ENCODE measurements around the gene TUBGCP4. TPM values are rescaled to one million over a fixed set of nuclear protein-coding genes. Genes with fewer than 3 reads are reported as not detected.

Gene TUBGCP4, protein sequence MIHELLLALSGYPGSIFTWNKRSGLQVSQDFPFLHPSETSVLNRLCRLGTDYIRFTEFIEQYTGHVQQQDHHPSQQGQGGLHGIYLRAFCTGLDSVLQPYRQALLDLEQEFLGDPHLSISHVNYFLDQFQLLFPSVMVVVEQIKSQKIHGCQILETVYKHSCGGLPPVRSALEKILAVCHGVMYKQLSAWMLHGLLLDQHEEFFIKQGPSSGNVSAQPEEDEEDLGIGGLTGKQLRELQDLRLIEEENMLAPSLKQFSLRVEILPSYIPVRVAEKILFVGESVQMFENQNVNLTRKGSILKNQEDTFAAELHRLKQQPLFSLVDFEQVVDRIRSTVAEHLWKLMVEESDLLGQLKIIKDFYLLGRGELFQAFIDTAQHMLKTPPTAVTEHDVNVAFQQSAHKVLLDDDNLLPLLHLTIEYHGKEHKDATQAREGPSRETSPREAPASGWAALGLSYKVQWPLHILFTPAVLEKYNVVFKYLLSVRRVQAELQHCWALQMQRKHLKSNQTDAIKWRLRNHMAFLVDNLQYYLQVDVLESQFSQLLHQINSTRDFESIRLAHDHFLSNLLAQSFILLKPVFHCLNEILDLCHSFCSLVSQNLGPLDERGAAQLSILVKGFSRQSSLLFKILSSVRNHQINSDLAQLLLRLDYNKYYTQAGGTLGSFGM
- total RNA-seq, result 14.3 TPM
- polyA plus RNA-seq, result 9.7 TPM

DNA sequence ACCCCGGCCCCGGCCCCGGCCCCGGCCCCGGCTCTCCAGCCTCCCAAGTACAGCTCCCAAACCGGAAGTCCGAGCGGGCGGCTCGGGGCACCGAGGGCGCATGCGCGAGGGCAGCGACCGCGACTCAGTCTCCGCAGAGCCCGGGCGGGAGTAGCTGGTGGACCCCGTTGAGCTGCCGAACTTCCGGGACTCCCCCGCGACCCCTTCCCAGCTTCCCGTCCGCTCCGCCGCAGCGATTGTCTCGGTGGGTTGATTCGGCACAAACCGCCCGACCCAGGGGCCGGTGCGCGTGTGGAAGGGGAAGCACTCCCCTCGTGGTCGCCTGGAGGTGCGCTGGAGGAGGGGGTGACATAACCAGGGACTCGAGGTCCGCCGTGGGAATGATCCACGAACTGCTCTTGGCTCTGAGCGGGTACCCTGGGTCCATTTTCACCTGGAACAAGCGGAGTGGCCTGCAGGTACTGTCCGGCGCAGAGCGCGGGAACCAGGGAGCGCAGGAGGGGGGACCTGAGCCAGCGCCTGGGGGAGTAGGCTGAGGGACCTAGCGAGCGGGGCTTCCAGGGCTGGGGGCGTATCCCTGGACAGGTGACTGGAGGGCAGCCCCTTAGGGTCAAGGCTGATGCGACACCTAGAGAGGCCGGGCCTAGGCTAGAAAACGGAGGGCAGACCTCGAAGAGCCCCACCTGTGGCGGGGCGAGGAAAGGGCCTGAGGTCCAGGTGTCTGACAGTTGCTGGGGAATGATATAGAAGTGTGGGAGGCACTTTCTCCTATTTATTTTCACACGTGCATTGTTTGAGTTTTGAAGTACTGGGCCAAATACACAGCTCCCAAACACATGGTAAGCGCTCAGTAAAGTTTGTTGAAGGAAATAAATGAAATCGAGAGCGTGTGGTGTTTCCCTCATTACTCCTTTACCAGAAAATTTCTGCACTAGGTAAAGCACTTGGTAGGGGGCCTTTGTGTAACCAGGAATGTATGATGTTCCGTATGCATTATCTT, at the start of gene TUBGCP4, which contains the start of gene ZSCAN29:
Gene TUBGCP4 (plus strand): TSS at position 127 of the 1,000 bp plus-strand sequence. CDS start 254 bp downstream, at position 381.
Gene ZSCAN29 (minus strand): TSS at position 69 of the 1,000 bp plus-strand sequence. CDS start 1,130 bp downstream, outside the sequence.
- Histone ChIP-seq H3K4me3 (ENCODE audit: low read depth, low read length) (peak within 1 kb of the TSS; percentile 96), H3K36me3 (ENCODE audit: insufficient read depth) (no peaks in the 10 kb centered on the region), H3K27ac (ENCODE audit: low read depth) (no peak within 1 kb of the TSS), H3K4me1 (ENCODE audit: insufficient read depth) (no peaks in the 10 kb centered on the region)
- DNase-seq (ENCODE audit: extremely low spot score), result peak; percentile 33
- 3% methylated on average over 66 of the region's 66 CpGs for WGBS

DNA sequence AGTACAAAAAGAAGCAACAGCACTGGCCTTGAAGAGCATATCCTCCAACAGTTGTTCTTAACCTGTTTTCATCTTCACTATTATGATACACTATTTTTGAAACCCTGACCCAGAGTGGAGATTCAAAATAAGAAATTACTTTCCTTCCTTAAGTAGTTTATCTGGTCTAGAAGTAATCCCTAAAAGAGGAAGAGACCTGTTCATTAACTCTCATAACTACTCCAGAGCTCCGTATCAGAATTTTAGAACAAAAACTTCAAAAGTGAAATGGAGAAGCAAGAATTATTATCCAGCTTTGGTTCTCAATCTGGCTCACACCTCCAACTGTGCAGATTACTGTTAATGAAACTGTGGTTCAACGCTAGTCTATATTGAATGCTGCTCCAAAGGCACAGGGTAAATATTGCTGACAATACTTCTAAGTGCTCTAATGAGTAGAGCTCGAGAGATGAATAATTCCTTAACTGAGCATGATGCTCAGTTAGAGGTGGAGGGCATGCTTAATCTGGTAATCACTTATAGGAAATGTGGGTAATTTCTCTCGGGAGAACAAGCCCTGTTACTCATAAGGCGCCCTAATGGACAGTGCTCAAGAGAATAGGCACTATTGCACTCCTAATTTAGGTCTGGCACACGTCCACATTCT, 45.7 kb upstream of the TUBGCP4 start:
- Histone ChIP-seq H3K27ac (ENCODE audit: low read depth) (no peak overlapping the region), H3K4me3 (ENCODE audit: low read depth, low read length) (no peak overlapping the region), H3K36me3 (ENCODE audit: insufficient read depth) (no peaks in the 10 kb centered on the region), H3K4me1 (ENCODE audit: insufficient read depth) (no peaks in the 10 kb centered on the region)
- DNase-seq (ENCODE audit: extremely low spot score), result no peak
- WGBS, result 74% methylated on average over 6 of the region's 6 CpGs

DNA sequence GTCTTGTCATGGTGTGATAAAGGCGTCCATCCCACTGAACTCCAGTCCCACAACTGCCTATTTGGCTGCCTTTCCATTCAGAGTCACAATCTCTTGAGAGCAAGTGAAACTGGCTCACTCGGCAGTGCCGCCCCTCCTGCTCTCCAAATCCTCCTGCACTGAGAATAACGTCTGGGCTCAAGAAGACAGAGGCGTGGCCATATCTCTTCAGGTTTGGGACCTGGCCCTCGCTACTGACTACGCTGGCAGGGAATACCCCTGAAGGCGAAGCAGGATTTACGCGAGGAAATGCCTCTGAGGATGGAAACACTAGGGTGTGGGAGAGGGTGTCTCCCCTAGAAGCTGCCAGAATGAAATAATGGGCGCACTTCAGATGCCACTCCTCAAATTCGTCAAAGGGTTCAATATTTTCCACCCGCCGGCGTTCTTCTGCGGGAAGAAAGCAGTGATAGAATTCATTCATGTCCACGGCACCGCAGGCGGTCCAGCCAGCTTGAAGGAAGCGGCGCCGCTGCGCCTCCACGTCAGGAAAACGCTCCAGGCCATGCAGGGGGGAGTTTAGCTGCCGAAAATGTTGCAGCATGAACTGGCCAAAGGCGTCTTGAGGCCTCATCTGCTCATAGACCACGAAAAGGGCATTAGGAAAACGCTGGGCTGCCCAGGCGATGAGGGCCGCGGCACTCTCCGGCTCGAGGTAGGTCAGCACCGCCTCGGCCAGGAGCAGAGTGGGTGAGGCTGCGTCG, 41.5 kb upstream of the TUBGCP4 start:
- H3K36me3 ChIP-seq (ENCODE audit: insufficient read depth), result no peaks in the 10 kb centered on the region
- no peak for DNase-seq (ENCODE audit: extremely low spot score)

GRCh38 chr15:43329960-43330779, 40.7 kb upstream of the TUBGCP4 start, which contains the start of gene LCMT2:
Gene LCMT2, minus strand, starts transcription at chr15:43330573. Its CDS starts 84 bp downstream, at chr15:43330489.
- WGBS, result under 1% methylated on average over 86 of the region's 86 CpGs
- H3K4me1 ChIP-seq (ENCODE audit: insufficient read depth), result no peaks in the 10 kb centered on the region
- DNase-seq (ENCODE audit: extremely low spot score), result peak; percentile 94

More for the DNA sequence above, 41.5 kb upstream of the TUBGCP4 start:
- Histone ChIP-seq H3K27ac (ENCODE audit: low read depth) (peak overlapping the region; percentile 90), H3K4me3 (ENCODE audit: low read depth, low read length) (peak overlapping the region; percentile 86), H3K4me1 (ENCODE audit: insufficient read depth) (no peaks in the 10 kb centered on the region)
- 12% methylated on average over 38 of the region's 38 CpGs for WGBS

DNA sequence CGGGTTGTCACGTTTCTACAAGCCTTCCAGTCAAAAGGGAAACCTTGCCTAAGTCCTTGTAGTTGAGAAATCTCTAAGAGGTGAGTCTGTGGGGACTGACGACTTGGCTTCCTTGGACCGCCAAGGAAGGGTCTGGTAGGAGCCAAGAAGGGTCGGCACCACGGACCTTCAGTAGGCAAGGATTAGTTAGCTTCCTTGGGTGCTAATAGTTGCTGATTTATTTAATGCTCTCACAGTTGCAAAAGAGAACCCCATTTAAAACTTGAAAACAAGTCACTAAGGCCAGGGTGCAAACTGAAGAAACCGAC, 40.2 kb upstream of the TUBGCP4 start:
- peak overlapping the region; percentile 86 for H3K4me3 ChIP-seq (ENCODE audit: low read depth, low read length)
- WGBS, result 5% methylated on average over 7 of the region's 7 CpGs
- H3K27ac ChIP-seq (ENCODE audit: low read depth), result peak overlapping the region; percentile 81
- H3K36me3 ChIP-seq (ENCODE audit: insufficient read depth), result no peaks in the 10 kb centered on the region
- DNase-seq (ENCODE audit: extremely low spot score), result no peak
- no peaks in the 10 kb centered on the region for H3K4me1 ChIP-seq (ENCODE audit: insufficient read depth)

More at GRCh38 chr15:43329960-43330779, 40.7 kb upstream of the TUBGCP4 start, which contains the start of gene LCMT2:
- Histone ChIP-seq H3K4me3 (ENCODE audit: low read depth, low read length) (peak within 1 kb of the TSS; percentile 86), H3K27ac (ENCODE audit: low read depth) (peak within 1 kb of the TSS; percentile 90), H3K36me3 (ENCODE audit: insufficient read depth) (no peaks in the 10 kb centered on the region)

DNA sequence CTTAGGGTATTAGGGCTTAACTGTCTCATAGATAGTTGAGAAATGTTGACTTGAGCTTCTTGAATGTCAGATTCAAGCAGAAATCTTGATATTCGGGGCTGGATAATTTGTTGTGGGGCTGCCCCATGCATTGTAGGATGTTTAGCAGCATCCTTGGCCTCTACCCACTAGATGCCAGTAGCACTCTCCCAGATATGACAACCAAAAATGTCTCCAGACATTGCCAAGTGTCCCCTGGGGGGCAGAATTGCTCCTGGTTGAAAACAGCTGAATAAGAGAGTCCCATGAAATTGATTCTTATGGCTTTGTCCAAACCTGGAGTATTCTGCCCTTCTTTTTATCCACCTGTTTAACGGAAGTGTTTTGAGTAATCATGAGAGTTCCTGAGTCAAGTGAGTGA, 24.6 kb upstream of the TUBGCP4 start:
- H3K4me3 ChIP-seq (ENCODE audit: low read depth, low read length), result no peak overlapping the region
- no peak for DNase-seq (ENCODE audit: extremely low spot score)
- no peaks in the 10 kb centered on the region for H3K4me1 ChIP-seq (ENCODE audit: insufficient read depth)
- 94% methylated on average over 2 of the region's 2 CpGs for WGBS
- no peak overlapping the region for H3K27ac ChIP-seq (ENCODE audit: low read depth)
- H3K36me3 ChIP-seq (ENCODE audit: insufficient read depth), result no peaks in the 10 kb centered on the region

DNA sequence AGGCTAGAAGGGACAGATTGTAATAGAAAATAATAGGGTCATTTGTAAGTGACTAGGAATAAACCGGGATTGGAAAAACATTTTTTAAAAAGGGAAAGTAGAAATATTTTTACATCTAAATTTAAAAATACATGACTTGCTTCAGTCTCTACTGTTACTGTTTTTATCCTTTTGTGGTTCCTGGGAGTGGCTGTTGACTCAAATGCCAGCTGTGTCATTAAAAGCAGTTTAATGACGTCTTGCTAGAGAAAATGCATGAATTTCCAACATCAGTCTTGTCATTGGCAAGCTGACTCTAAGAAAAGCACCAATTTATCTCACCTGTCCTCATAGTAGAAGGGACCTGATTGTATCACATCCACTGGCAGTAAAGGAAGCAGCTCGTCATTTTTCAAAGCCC, 23.8 kb upstream of the TUBGCP4 start:
- WGBS, result 78% methylated on average over 3 of the region's 3 CpGs
- no peak for DNase-seq (ENCODE audit: extremely low spot score)
- Histone ChIP-seq H3K36me3 (ENCODE audit: insufficient read depth) (no peaks in the 10 kb centered on the region), H3K27ac (ENCODE audit: low read depth) (no peak overlapping the region), H3K4me1 (ENCODE audit: insufficient read depth) (no peaks in the 10 kb centered on the region), H3K4me3 (ENCODE audit: low read depth, low read length) (no peak overlapping the region)

DNA sequence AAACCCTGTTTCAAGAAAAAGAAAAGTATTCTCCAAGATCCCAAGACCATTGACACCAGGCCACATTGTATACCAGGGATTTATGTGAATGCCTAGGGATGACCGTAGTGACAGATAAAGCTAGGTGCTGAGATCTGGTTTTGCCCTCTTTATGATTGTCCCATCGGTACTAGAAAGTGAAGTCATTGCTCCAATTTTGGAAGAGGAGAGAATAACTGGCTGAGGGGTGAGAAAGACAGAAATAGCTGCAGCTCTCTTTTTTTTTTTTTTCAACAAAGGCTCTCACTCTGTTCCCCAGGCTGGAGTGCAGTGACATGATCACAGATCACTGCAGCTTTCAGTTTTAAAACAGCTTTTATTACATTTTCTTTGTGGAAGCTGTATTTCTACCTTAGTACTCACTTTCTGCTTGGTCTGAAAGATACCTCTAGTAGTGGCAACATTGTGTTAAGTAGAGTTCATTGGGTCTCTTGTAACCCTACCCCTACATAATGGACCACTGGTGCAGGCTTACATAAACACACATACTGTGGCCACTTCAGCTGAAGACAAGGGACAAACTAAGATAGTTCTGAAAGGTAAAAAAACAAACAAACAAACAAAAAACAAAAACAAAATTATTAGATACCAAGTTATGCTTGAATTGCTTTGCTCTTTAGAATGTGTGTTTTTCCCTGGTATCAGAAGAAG, 18.1 kb upstream of the TUBGCP4 start:
- H3K27ac ChIP-seq (ENCODE audit: low read depth), result no peak overlapping the region
- no peaks in the 10 kb centered on the region for H3K36me3 ChIP-seq (ENCODE audit: insufficient read depth)
- H3K4me1 ChIP-seq (ENCODE audit: insufficient read depth), result no peaks in the 10 kb centered on the region
- DNase-seq (ENCODE audit: extremely low spot score), result no peak
- 77% methylated on average over 2 of the region's 2 CpGs for WGBS
- H3K4me3 ChIP-seq (ENCODE audit: low read depth, low read length), result no peak overlapping the region

DNA sequence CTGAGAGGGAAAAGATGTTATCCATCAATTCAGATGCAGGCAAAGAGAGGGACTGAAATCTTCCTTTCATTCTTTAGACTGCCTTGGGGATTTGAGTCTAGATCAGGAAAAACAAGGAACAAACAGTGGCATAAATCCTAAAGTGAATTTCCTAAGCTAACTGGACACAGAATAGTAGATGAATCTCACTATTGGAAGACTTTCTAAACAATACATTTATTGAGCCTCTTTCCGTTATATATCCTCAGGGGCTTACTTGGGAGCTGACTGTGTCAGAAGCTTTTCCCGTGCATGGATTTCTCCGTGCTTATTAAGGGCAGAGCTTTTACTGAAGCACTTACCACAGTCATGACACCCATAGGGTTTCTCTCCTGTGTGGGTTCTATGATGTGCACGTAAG, 10.1 kb upstream of the TUBGCP4 start:
- Histone ChIP-seq H3K36me3 (ENCODE audit: insufficient read depth) (peaks cover 13% of the 10 kb centered on the region), H3K4me1 (ENCODE audit: insufficient read depth) (no peaks in the 10 kb centered on the region), H3K27ac (ENCODE audit: low read depth) (no peak overlapping the region), H3K4me3 (ENCODE audit: low read depth, low read length) (no peak overlapping the region)
- WGBS, result 86% methylated on average over 4 of the region's 4 CpGs
- no peak for DNase-seq (ENCODE audit: extremely low spot score)

GRCh38 chr15:43361313-43361903, 9.5 kb upstream of the TUBGCP4 start:
- no peak for DNase-seq (ENCODE audit: extremely low spot score)
- Histone ChIP-seq H3K4me3 (ENCODE audit: low read depth, low read length) (no peak overlapping the region), H3K4me1 (ENCODE audit: insufficient read depth) (no peaks in the 10 kb centered on the region), H3K36me3 (ENCODE audit: insufficient read depth) (peaks cover 13% of the 10 kb centered on the region), H3K27ac (ENCODE audit: low read depth) (no peak overlapping the region)
- 98% methylated on average over 7 of the region's 7 CpGs for WGBS
